NCI-H2196 (cell line): ENCODE measurements around the gene RCSD1.

ENCODE experiments used
- DNase-seq: peaks from one replicate; lab custom pipeline; 2025; ENCODE audit not compliant: unreplicated experiment; lab: John Stamatoyannopoulos, UW

RCSD1 gene

DNA sequence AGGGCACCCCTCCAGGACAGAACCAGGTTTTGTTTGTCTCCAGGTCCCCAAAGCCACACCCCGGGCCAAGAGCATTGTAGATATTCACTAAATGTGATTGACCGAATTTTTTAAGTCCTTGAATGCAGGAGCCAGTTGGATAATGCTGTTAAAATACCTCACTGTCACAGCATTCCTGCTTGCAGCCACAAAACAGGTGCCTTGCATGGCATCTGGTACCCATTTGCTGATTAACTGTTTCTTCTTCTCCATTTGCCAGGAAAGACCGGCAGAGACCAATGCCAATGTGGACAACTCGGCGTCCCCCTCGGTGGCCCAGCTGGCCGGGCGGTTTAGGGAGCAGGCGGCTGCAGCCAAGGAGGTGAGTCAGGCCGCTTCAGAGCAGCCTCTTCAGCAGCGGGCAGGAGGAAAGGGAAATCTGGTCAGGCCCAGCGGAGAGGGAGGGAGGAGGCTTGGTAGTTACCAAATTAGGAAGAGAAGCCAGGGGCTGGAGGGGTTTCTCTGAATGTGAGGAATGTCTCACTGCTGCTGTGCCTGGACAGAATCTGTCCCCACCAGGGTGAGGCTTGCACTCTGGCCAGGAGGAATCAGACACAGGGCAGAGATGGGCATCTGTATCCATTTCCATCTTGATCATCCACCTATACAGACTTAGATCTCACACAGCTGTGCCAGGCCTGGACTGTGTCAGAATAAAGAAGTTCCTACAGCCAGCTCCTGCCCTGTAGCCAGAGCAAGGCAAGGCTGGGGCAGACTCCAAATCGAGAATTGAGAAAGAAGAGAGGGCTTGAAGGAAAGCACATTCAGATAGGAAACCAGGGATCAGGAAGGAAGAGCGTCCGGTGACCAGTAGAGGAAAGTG lies 53.8 kb downstream of the RCSD1 start:
- DNase-seq: no peak

DNA sequence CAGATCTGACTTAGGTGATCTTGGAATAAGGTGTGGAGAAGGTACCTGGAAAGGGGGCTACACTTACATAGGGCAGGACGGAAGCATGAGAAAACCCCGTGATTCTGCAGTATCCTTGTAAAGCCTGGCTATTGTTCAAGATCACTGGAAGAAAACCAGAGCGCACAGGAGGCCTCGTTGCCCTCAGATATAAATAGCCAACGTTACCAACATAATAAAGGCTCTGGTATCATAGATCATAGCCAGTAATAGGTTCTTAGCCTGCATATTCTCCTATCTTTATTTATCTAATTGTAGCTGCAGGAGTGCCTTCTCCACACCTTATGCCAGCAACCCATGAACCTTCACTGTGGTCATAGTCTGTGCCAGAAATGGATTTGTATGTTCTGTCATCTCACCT lies 55.8 kb downstream of the RCSD1 start:
- DNase-seq: no peak

DNA sequence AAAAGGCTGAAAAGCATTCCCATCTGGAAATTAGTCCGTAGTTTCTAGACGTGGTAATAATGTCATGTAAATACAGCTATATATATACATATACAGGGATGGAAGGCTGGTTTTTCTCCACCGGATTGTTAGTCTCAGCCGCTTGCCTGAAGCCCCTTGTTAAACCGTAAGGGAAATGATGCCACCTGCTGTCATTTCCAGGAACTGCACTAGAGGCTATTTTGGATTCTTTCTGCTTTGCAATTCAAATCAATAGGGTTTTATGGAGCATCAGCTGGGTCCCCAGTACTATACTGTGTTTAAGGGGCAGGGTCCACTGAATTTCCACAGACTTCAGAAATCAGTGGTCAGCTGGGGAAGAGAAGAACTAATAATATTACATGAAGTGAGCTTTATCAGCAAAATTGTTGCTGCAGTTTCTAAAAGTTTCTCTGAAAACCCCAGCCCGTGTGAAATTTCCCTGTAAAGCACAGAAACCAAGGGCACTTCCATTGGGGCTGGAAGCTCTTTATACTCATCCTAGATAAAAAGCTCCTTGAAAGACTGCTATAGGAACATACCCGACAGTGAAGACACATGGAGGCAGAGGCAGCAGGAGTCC lies 58.0 kb downstream of the RCSD1 start:
- DNase-seq: peak; percentile 81

DNA sequence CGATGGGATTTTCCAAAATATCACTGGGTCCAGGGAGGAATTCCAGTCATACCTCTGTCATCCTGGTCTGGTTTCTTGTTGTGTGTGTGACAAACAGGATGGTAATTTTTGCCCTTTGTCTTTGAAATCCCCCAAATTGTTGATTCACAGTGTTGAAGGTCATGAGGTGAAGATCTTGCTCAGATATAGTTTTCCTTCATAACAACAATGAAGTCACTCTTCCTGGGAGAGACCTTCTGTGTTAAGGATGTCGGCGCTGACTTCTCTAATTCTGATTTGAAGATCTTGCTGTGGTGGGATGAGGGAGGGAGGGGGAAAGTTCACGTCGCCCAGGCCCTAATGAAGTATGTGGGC lies 59.5 kb downstream of the RCSD1 start:
- no peak for DNase-seq

DNA sequence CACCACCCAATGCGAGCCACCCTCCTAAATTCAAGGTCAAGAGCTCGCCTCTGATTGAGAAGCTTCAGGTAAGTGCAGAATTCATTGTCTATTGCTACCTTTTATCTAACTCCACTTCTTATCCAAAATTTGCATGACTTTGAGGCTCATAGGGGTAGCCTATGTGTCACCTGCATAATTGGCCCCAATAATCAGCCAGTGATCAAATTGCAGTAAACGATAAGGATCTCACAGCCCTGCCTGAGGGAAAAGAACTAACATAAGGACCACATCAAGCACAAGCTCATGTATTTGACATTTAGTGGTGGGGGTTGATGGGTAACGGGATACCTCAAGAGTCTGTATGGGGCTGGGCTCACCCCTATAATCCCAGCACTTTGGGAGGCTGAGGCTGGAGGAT lies 60.0 kb downstream of the RCSD1 start:
- no peak for DNase-seq

DNA sequence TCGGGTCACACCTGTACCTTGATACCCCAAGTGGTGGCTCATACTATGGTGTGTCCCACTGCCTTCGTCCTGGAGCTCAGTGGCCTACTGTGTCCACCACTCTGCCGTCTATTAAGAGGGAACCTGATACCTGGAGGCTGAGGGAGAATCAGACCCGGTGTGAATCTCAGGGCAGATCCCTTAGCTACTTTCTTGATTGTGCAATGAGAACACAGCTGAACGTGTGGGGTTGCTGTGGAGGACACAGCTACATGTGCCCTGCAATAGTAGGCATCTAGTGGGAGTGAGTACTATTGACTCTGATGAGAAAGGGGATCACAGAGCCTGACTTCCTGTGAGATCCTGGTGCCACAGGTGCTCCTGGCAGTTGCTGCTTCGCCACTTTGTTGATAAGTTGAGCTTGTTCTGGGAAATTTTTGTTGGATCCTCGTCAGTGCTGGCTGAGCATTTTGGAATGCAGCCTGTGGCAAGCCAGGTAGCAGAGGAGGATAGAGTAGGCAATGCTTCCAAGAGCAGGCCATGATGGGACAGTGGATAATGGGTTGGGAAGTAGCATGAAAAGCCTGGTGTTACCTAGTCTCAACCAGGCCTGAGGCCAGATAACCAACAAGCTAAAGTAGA lies 63.5 kb downstream of the RCSD1 start:
- no peak for DNase-seq

DNA sequence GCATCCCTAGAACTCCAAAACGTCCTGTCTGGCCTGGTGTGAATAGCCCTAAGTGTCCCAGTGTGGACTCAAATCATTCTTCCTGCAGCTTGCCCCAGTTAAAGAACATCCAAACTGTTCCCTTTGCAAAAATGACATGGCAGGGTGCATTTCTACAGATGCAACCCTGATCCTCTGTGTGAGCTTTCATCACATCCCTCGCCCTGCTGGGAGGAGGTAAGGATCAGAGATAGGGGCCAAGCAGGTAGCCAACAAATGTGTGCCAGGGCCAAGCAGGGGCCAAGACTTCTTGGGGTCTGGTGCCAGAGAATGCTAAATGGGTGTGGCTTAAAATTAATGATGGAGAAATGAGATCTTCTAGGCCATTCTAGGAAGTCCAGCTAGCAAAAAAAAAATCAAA lies 64.7 kb downstream of the RCSD1 start:
- DNase-seq: no peak

DNA sequence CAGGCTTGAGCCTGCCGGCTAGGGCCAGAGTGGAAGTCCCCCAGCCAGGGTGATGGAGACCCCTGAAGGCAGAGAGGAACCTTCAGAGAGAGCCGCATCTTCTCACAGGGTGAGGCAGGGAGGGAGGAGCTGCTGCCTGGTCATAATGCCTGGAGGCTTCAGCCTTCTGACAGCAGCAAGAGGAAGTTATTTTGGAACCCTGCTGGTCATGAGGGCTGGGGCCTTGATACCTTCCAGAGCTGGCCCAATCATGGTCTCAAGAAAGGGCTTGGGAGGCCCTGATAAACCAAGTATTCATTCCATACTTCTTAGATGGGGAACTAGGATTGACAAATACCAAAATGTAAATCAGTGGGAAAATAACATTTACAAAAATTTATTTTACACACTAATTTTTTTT lies 65.1 kb downstream of the RCSD1 start:
- DNase-seq: no peak

DNA sequence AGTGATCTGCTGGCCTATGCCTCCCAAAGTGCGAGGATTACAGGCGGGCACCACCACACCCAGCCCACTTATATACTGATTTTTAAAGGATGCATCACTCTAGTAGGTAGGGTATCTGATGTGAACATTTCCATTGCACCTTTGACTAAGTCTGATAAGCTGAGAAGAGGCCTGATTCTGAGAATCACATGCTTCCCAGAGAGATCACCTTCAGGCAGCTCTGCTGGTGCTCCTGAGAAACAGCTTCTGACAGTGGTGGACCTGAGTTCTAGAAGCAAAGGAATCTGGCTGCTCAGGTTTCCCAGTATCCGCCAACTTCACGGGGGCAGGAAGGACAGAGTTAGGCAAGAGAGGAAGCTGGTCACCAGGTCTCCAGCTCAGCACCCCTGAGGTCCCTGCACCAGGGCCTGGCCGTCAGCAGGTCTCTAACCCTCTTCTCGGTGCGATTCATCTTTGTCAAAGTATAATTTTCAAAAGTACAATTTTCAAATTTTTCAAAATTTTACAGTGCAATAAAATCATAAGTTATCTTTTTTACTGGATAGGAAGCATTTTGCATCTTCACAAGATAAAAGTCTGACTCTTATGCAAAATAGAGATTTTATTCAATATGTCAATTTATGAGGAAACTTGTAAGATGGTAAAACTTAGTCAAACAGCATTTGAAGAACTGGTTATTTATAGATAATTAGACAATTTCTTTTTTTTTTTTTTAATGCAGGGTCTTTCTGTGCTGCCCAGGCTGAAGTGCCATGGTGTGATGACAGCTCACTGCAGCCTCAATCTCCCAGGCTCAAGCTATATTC lies 65.9 kb downstream of the RCSD1 start:
- DNase-seq: no peak

DNA sequence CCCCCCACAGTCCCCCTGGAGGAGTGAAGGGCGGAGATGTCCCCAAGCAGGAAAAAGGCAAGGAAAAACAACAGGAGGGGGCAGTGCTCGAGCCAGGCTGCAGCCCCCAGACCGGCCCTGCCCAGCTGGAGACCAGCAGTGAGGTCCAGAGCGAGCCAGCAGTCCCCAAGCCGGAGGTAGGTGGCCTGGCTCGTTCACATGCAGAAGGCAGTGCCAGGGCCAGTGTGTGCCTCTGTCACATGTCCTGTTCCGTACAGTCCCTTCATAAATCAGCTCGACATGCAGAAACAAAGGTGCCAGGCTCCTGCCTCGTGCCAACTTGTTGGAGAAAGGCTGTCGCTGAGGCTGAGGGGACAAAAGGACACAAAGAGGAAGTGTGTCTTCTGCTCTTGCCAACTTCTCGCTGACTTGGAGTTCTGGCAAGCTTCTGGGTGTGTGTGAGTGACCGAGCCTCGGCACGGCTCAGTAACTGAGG lies 67.7 kb downstream of the RCSD1 start:
- no peak for DNase-seq

DNA sequence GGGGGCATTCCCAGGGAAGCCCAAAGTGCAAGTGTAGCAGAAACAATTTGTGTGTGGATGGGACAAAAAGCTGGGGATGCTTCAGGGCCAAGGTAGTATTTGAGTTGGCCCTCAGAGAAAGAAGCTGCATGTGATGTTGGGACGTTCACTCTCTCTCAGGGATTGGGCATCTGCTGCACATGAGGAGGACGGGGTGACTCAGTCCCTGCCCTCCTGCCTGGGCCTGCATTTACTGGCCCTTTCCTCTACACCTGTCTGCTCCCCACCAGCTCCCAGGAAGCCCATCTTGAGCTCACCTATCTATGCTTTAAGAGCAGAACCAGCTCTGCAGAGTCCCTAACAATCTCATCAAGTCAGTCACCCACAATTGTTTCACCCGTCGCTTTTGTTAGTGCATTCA lies 68.3 kb downstream of the RCSD1 start:
- no peak for DNase-seq

DNA sequence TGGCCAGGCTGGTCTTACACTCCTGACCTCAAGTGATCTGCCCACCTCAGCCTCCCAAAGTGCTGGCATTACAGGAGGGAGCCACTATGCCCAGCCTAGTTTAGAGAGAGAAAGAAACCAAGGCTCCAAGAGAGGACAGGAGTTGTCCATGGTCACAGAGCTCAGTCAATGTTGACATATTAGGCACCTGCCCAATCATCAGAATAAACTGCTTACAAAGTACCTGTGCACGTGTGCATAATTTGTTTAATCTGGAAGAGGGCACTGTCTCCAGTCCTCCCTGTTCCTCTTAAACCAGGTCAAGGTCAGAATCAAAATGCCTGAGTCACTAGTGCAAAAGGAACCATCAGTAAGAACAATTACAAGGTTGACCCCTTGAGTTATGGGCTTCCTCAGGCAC lies 71.5 kb downstream of the RCSD1 start:
- no peak for DNase-seq

DNA sequence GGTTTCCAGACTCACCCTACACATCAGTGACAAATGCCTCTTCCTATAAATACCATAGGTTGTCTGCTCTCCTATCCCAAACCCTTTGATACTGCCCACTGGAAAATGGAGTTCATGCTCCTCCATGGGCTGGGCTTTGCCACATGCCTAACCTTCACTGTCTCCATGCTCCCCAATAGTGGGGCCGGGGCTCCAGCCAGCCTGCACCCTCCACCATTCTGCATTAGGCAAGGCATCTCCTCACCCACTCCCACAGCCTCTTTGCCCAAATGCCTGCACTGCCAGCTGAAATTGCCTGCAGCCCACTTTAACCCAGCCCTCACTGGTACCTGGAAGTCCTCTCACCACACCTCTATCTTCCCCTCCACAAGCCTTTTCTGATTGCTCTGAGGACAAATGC lies 73.5 kb downstream of the RCSD1 start:
- no peak for DNase-seq

DNA sequence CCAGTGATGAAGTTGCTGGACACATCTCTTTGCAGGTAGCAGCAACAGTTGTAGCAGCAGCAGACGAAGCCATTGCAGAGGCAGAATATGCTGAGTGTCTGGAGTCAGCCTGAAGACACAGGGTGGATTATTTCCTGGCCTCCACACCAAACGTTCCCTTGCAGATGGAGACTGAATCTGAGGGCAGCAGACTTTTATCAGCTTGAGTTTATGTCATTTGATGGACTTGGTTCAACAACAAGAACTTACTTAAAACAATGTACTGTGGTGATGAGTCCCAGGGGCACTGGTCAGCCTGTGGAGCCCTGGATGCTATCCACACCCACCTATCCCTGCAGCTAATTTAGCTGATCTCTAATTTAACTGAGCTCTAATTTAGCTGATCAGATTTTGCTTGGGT lies 74.7 kb downstream of the RCSD1 start:
- DNase-seq: no peak

DNA sequence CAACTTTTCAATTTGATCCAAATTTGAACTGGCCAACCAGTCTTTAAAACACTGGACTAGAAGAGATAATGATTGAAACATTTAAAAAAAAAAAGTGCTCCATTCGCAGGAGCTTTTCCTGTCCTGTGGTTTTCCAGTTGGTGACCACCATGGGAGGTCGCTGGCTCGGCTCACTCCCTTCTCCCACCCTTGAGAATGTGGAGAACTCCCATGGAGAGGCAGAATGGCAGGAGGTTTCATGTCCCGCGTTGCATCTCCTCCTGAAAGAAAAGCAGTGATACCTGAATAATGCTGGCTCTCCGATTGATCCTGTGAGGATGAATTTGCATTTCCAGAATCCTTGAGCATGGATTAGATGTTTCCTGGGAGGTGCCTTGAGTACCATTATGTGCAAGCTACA lies 75.2 kb downstream of the RCSD1 start:
- no peak for DNase-seq

DNA sequence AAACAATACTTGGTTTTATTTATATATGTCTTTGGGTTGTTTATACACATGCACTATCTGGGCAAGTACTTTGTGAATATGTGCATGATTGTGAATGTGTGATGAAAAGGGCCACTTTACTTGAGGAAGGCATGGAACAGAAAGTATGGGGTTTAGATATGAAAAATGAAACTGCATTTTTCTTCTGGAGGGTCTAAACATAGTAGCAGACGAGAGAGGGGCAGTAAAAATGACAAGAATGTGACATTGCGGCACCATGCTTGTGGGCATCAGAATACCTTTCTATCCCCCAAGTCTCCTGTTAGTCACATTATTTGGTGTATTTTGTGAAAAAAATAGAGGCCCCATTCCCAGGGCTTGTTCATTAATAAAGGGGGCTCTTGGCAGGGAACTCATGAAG lies 76.3 kb downstream of the RCSD1 start:
- no peak for DNase-seq

DNA sequence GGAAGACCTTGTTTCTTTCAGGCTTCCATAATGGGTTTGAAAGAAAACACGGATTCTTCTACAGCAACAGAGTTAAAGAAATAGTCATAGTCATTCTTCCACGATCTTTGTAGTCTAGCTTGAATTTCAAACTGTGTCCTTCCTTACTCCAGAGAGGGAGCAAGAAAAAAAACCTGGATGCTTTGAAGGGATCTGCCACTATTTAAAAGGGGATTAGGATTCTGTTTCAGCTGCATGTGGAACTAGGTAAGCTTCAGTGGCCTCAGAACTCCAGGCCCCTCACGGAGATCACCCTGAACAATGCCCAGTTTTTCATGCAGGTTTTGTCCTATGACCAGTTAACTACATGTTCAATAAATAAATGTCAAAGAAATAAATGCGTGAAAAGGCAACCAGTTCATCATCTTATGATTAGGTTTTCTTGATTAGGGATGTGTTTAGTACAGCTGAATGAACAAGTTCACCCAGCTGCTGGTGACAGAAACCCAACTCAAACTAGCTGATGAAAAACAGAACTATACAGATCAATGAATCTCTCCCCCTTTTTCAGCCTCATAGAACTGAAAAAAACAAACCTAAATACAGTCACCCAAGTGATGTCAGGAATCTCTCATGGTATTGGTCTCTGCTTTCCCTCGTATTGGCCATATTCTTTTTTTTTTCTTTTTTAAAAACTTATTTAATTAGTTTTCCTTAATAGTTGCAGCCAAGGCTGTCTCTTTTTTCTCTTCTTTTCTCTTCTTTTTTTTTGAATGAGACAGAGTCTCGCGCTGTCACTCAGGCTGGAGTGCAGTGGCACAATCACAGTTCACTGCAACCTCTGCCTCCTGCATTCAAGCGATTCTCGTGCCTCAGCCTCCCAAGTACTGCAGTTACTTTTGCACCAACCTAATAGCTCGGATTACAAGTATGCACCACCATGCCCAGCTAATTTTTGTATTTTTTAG lies 77.2 kb downstream of the RCSD1 start:
- no peak for DNase-seq

DNA sequence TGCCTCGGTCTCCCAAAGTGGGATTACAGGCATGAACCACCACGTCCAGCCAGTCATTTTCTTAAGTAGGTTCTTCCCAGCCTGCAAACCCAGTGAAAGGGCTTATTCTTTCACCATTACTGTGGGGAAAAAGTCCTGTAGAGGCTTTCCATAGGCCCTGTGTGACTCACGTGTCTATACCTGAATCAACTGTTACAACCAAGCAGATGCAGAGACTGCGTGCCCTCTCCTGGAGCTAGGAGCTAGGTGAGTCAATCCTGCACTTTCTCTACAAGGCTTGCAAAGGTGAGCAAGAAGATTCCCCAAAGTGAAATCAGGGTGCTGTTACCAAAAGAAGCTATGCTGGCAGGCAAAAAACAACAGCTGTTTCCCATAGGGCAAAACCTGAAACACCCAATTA lies 77.9 kb downstream of the RCSD1 start:
- DNase-seq: no peak

DNA sequence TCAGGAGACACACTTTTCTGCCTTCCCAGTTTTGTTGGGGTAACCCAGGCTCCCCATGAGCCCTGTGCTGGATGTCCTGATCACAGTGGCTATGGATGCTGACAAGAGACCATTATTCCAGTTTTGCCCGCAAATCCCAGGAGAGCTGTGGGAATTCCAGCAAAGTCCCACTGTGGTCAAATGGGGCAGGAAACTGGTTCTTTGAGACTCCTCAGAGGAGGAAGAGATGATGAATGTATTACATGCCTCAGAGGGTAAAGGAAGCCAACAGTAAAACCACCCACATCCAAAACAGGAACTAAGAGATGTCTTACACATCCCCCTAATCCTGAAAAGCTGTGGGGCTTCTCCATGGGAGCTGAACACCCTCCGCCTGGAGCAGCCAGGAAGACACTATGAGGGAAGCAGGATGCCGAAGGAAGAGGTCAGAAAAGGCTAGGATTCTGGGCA lies 78.9 kb downstream of the RCSD1 start:
- DNase-seq: no peak

DNA sequence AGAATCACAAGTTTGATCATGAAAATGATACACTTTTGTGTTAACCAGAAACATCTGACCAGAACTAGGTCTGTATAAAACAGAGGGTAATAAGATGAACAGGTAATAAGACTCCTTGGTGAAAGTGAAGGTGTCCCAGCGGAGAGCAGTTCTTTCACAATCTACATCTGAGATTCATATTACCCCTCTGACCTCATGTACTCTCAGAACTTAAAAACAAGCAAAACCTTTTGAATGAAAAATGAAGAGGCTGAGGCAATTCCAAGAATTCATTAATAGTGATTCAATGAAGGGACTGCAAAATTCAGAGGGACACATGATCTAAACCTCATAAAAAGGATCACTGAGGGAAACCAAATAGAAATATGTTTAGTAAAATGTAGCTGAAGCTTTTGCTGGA lies 80.8 kb downstream of the RCSD1 start:
- no peak for DNase-seq
